HEK293T (cell line): Measurements from ENCODE around the gene RHOB.

ENCODE experiments used
- CTCF ChIA-PET: fragments of 350-600 bp; formaldehyde crosslinking; extraction: SDS; loops from one replicate; lab custom pipeline; 2021; ENCODE audit warnings: antibody characterized with exemption, inconsistent platforms; lab: Yijun Ruan, JAX
- POLR2A ChIA-PET: fragments of 350-600 bp; formaldehyde crosslinking; extraction: SDS; loops from one replicate; lab custom pipeline; 2020; ENCODE audit warnings: antibody characterized with exemption, inconsistent platforms; lab: Yijun Ruan, JAX
- DNase-seq: peaks from one replicate; pipeline ENCODE4 v3.0.0; 2012; ENCODE audit warnings: mixed read lengths; ENCODE audit errors: extremely low spot score
- ARNT ChIP-seq: fragments of 450-650 bp; IDR thresholded peaks from 2 replicates; pipeline ENCODE4 v1.6.1; 2017; ENCODE audit warnings: mild to moderate bottlenecking
- BHLHE40 ChIP-seq: fragments of 450-650 bp; IDR thresholded peaks from 2 replicates; pipeline ENCODE4 v1.6.1; 2016; ENCODE audit warnings: mild to moderate bottlenecking, moderate library complexity, borderline replicate concordance
- CTBP1 ChIP-seq: fragments of 450-650 bp; IDR thresholded peaks from 2 replicates; pipeline ENCODE4 v1.6.1; 2016; ENCODE audit warnings: borderline replicate concordance
- ELF4 ChIP-seq: fragments of 450-650 bp; IDR thresholded peaks from 2 replicates; pipeline ENCODE4 v1.6.1; 2017; ENCODE audit warnings: antibody characterized with exemption
- FOXA1 ChIP-seq: fragments of 450-650 bp; IDR thresholded peaks from 2 replicates; pipeline ENCODE4 v1.6.1; 2016; ENCODE audit warnings: mild to moderate bottlenecking
- FOXK2 ChIP-seq: fragments of 450-650 bp; IDR thresholded peaks from 2 replicates; pipeline ENCODE4 v1.6.1; 2016; ENCODE audit warnings: mild to moderate bottlenecking
- FOXM1 ChIP-seq: fragments of 450-650 bp; IDR thresholded peaks from 2 replicates; pipeline ENCODE4 v1.6.1; 2017; ENCODE audit warnings: mild to moderate bottlenecking, borderline replicate concordance
- HDGF ChIP-seq: fragments of 450-650 bp; IDR thresholded peaks from 2 replicates; pipeline ENCODE4 v1.6.1; 2017; ENCODE audit warnings: antibody characterized with exemption, borderline replicate concordance
- L3MBTL2 ChIP-seq: fragments of 450-650 bp; conservative IDR thresholded peaks from 2 replicates; pipeline ENCODE4 v1.6.1; 2016; ENCODE audit warnings: mild to moderate bottlenecking
- LEF1 ChIP-seq: fragments of 450-650 bp; IDR thresholded peaks from 2 replicates; pipeline ENCODE4 v1.6.1; 2017; ENCODE audit warnings: mild to moderate bottlenecking, borderline replicate concordance
- NFRKB ChIP-seq: fragments of 450-650 bp; IDR thresholded peaks from 2 replicates; pipeline ENCODE4 v1.6.1; 2016; ENCODE audit warnings: mild to moderate bottlenecking, moderate library complexity
- PKNOX1 ChIP-seq: fragments of 450-650 bp; IDR thresholded peaks from 2 replicates; pipeline ENCODE4 v1.6.1; 2016
- SP1 ChIP-seq: fragments of 450-650 bp; IDR thresholded peaks from 2 replicates; pipeline ENCODE4 v1.6.1; 2017
- SUZ12 ChIP-seq: fragments of 450-650 bp; IDR thresholded peaks from 2 replicates; pipeline ENCODE4 v1.6.1; 2016; ENCODE audit warnings: mild to moderate bottlenecking
- TARDBP ChIP-seq: fragments of 450-650 bp; IDR thresholded peaks from 2 replicates; pipeline ENCODE4 v1.6.1; 2016
- ZNF384 ChIP-seq: fragments of 450-650 bp; IDR thresholded peaks from 2 replicates; pipeline ENCODE4 v1.6.1; 2016

RHOB gene

GRCh38 chr2:20440001-20440560 lies 6.8 kb upstream of the RHOB start:
- POLR2A ChIA-PET: interaction anchor here (0.6 to 4.9 kb wide), 5 partner anchors 9 to 211 kb away, joined by 3 to 69 read pairs (median 3); partner anchors contain the start of genes HS1BP3 and RHOB
- CTCF ChIA-PET: interaction anchor here (0.6 to 2.0 kb wide), 9 partner anchors 11 to 225 kb away, joined by 3 to 7 read pairs (median 4); no protein-coding TSS in a partner anchor
- DNase-seq: no peak
- TF ChIP-seq LEF1 (no peak), ARNT (no peak), FOXA1 (no peak), L3MBTL2 (no peak), ELF4 (no peak), BHLHE40 (no peak), ZNF384 (no peak), SUZ12 (no peak), PKNOX1 (no peak), TARDBP (no peak), NFRKB (no peak), FOXM1 (no peak), CTBP1 (no peak), HDGF (no peak), FOXK2 (no peak), SP1 (no peak)

- ChIA-PET CTCF (interaction anchor here (1.2 to 1.9 kb wide), 4 partner anchors 175 to 208 kb away, joined by 5 to 7 read pairs (median 6); no protein-coding TSS in a partner anchor), POLR2A (no interaction called here)
- DNase-seq: no peak
- TF ChIP-seq FOXK2 (no peak), ZNF384 (peak; percentile 94), HDGF (no peak), PKNOX1 (peak; percentile 92)
Measured at GRCh38 chr2:20443276-20443920, 3.5 kb upstream of the RHOB start.

GRCh38 chr2:20444101-20444992 lies 2.5 kb upstream of the RHOB start:
- POLR2A ChIA-PET: interaction anchor here (1.3 to 7.9 kb wide), 2 partner anchors 190 to 199 kb away, joined by 6 to 99 read pairs; no protein-coding TSS in a partner anchor
- TF ChIP-seq LEF1 (no peak), ZNF384 (no peak), SP1 (no peak), HDGF (no peak), PKNOX1 (no peak), FOXM1 (no peak), CTBP1 (no peak), FOXK2 (no peak), L3MBTL2 (no peak), ELF4 (no peak), SUZ12 (no peak), BHLHE40 (no peak), ARNT (no peak), NFRKB (no peak), FOXA1 (no peak), TARDBP (no peak)
- CTCF ChIA-PET: interaction anchor here (0.6 to 1.9 kb wide), 14 partner anchors 13 to 207 kb away, joined by 3 to 17 read pairs (median 6); no protein-coding TSS in a partner anchor
- no peak for DNase-seq

GRCh38 chr2:20444993-20445910 lies 1.6 kb upstream of the RHOB start:
- POLR2A ChIA-PET: interaction anchor here (1.3 to 7.9 kb wide), 5 partner anchors 157 to 205 kb away, joined by 3 to 99 read pairs (median 17); partner anchors contain the start of gene HS1BP3
- CTCF ChIA-PET: interaction anchor here (0.7 to 1.9 kb wide), 10 partner anchors 33 to 542 kb away, joined by 3 to 17 read pairs (median 6); no protein-coding TSS in a partner anchor
- DNase-seq: no peak
- no peak for TF ChIP-seq ELF4
- no peak for TF ChIP-seq FOXM1
- no peak for TF ChIP-seq LEF1
- no peak for TF ChIP-seq L3MBTL2
- no peak for TF ChIP-seq BHLHE40
- no peak for TF ChIP-seq PKNOX1
- no peak for TF ChIP-seq FOXA1
- no peak for TF ChIP-seq FOXK2
- TF ChIP-seq TARDBP: no peak
- TF ChIP-seq CTBP1: no peak
- TF ChIP-seq ZNF384: no peak
